GM23338 (cell line): Measurements from ENCODE around the gene ZNF691.

Experiments used
- CREB1 ChIP-seq: fragments of 250-450 bp; sonication (Bioruptor Pico); IDR thresholded peaks from 2 replicates; pipeline ENCODE4 v1.5.0; 2020; ENCODE audit warnings: low read depth, mild to moderate bottlenecking, moderate library complexity
- EZH2 ChIP-seq: fragments of 200-600 bp; sonication (generic); IDR thresholded peaks from one replicate; pipeline ENCODE4 v1.8.0; 2017; ENCODE audit warnings: antibody characterized with exemption, mild to moderate bottlenecking, low read depth; ENCODE audit not compliant: unreplicated experiment
- EZH2phosphoT487 ChIP-seq: fragments of 200-600 bp; sonication (generic); IDR thresholded peaks from one replicate; pipeline ENCODE4 v1.8.1; 2018; ENCODE audit warnings: antibody characterized with exemption; ENCODE audit not compliant: unreplicated experiment
- JUNB ChIP-seq: IDR thresholded peaks from one replicate; pipeline ENCODE4 v1.6.1; 2016; ENCODE audit warnings: antibody characterized with exemption; ENCODE audit not compliant: unreplicated experiment
- NANOG ChIP-seq: IDR thresholded peaks from 2 replicates; pipeline ENCODE4 v1.6.1; 2016; ENCODE audit warnings: antibody characterized with exemption, borderline replicate concordance
- POLR2AphosphoS5 ChIP-seq: IDR thresholded peaks from 2 replicates; pipeline ENCODE4 v1.6.1; 2016; ENCODE audit warnings: antibody characterized with exemption, low read depth
- ZNF114 ChIP-seq: fragments of 250-450 bp; sonication (Bioruptor Pico); IDR thresholded peaks from 2 replicates; pipeline ENCODE4 v1.5.0; 2020; ENCODE audit warnings: mild to moderate bottlenecking, moderate library complexity
- ZNF331 ChIP-seq: fragments of 250-450 bp; sonication (Bioruptor Pico); IDR thresholded peaks from 2 replicates; pipeline ENCODE4 v1.5.0; 2020; ENCODE audit warnings: low read depth, mild to moderate bottlenecking, moderate library complexity
- TF ChIP-seq, protein P1 (sequence below), 2 experiments: fragments of 200-600 bp in 1 of 2; sonication (generic) in 1 of 2; conservative IDR thresholded peaks; 2 replicates each; pipeline versions ENCODE4 v1.5.1 to v1.6.1; 2016 to 2017; ENCODE audit warnings: antibody characterized with exemption in 2 of 2, low read depth in 2 of 2, mild to moderate bottlenecking in 2 of 2, moderate library complexity in 1 of 2
- TF ChIP-seq, protein P2 (sequence below): IDR thresholded peaks from one replicate; pipeline ENCODE4 v1.6.1; 2018; ENCODE audit warnings: antibody characterized with exemption; ENCODE audit not compliant: unreplicated experiment
- TF ChIP-seq, protein P3 (sequence below): IDR thresholded peaks from 2 replicates; pipeline ENCODE4 v1.6.1; 2016; ENCODE audit warnings: antibody characterized with exemption

DNA sequence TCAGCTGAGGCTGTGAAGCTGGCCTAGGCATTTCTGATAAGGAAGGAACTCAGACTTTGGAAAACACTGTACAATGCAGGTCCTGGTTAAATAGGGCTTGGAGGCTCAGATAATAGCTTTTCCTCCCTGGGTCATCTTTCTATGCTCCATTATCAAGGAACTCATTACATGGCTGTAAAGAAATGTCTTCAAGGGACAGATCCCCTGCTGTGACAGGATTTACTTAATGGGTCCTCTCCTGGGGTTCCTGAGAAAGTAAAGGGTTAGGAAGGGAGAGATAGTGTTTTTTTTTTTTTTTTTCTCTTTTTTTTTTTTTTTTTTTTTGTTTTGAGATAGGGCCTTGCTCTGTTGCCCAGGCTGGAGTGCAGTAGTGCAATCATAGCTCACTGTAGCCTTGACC, 15.1 kb upstream of the ZNF691 start:
- TF ChIP-seq, protein P1, sequence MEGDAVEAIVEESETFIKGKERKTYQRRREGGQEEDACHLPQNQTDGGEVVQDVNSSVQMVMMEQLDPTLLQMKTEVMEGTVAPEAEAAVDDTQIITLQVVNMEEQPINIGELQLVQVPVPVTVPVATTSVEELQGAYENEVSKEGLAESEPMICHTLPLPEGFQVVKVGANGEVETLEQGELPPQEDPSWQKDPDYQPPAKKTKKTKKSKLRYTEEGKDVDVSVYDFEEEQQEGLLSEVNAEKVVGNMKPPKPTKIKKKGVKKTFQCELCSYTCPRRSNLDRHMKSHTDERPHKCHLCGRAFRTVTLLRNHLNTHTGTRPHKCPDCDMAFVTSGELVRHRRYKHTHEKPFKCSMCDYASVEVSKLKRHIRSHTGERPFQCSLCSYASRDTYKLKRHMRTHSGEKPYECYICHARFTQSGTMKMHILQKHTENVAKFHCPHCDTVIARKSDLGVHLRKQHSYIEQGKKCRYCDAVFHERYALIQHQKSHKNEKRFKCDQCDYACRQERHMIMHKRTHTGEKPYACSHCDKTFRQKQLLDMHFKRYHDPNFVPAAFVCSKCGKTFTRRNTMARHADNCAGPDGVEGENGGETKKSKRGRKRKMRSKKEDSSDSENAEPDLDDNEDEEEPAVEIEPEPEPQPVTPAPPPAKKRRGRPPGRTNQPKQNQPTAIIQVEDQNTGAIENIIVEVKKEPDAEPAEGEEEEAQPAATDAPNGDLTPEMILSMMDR (conservative IDR thresholded peaks at IDR 0.05; ENCODE audit: low read depth in 2 of 2) = no peak
- TF ChIP-seq POLR2AphosphoS5 = no peak
- TF ChIP-seq, protein P2, sequence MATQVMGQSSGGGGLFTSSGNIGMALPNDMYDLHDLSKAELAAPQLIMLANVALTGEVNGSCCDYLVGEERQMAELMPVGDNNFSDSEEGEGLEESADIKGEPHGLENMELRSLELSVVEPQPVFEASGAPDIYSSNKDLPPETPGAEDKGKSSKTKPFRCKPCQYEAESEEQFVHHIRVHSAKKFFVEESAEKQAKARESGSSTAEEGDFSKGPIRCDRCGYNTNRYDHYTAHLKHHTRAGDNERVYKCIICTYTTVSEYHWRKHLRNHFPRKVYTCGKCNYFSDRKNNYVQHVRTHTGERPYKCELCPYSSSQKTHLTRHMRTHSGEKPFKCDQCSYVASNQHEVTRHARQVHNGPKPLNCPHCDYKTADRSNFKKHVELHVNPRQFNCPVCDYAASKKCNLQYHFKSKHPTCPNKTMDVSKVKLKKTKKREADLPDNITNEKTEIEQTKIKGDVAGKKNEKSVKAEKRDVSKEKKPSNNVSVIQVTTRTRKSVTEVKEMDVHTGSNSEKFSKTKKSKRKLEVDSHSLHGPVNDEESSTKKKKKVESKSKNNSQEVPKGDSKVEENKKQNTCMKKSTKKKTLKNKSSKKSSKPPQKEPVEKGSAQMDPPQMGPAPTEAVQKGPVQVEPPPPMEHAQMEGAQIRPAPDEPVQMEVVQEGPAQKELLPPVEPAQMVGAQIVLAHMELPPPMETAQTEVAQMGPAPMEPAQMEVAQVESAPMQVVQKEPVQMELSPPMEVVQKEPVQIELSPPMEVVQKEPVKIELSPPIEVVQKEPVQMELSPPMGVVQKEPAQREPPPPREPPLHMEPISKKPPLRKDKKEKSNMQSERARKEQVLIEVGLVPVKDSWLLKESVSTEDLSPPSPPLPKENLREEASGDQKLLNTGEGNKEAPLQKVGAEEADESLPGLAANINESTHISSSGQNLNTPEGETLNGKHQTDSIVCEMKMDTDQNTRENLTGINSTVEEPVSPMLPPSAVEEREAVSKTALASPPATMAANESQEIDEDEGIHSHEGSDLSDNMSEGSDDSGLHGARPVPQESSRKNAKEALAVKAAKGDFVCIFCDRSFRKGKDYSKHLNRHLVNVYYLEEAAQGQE = no peak
- TF ChIP-seq EZH2phosphoT487 = no peak
- TF ChIP-seq EZH2 = no peak
- TF ChIP-seq NANOG = no peak
- TF ChIP-seq, protein P3, sequence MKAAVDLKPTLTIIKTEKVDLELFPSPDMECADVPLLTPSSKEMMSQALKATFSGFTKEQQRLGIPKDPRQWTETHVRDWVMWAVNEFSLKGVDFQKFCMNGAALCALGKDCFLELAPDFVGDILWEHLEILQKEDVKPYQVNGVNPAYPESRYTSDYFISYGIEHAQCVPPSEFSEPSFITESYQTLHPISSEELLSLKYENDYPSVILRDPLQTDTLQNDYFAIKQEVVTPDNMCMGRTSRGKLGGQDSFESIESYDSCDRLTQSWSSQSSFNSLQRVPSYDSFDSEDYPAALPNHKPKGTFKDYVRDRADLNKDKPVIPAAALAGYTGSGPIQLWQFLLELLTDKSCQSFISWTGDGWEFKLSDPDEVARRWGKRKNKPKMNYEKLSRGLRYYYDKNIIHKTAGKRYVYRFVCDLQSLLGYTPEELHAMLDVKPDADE = no peak
- no peak for TF ChIP-seq ZNF331 (CRISPR knock-in tag)
- TF ChIP-seq JUNB = no peak
- TF ChIP-seq ZNF114 = no peak
- TF ChIP-seq CREB1 = no peak
